ENCODE measurements around the gene C6orf141. TPM values are rescaled to one million over a fixed set of nuclear protein-coding genes. Genes with fewer than 3 reads are reported as not detected.

C6orf141 gene
- total RNA-seq, 2 experiments from 2014 or later: 0.86 to 1.0 TPM

- H3K4me1 Mint-ChIP-seq (ENCODE audit: low read depth): no peaks in the 10 kb centered on the region
- CTCF ChIA-PET: interaction anchor here (1.1 to 1.5 kb wide), 2 partner anchors 8 to 10 kb away, joined by 3 to 6 read pairs; no protein-coding TSS in a partner anchor
- POLR2A ChIA-PET: no interaction called here
- peaks cover 3% of the 10 kb centered on the region for H3K27me3 Mint-ChIP-seq
- no peak for DNase-seq
- H3K4me3 Mint-ChIP-seq: no peak overlapping the region
- H3K36me3 Mint-ChIP-seq: no peaks in the 10 kb centered on the region
- no peaks in the 10 kb centered on the region for H3K9me3 Mint-ChIP-seq
- intact Hi-C loops (cut with micrococcal nuclease): no loop called here
- H3K27ac Mint-ChIP-seq: no peak overlapping the region
Observed at GRCh38 chr6:49523901-49524300, 26.6 kb upstream of the C6orf141 start.

- ChIA-PET CTCF (interaction anchor here (1.5 kb wide), 1 partner anchor 9 kb away, joined by 3 read pairs; no protein-coding TSS in a partner anchor), POLR2A (no interaction called here)
- intact Hi-C loops (cut with micrococcal nuclease): no loop called here
Observed at GRCh38 chr6:49524541-49524940, 25.9 kb upstream of the C6orf141 start.

DNA sequence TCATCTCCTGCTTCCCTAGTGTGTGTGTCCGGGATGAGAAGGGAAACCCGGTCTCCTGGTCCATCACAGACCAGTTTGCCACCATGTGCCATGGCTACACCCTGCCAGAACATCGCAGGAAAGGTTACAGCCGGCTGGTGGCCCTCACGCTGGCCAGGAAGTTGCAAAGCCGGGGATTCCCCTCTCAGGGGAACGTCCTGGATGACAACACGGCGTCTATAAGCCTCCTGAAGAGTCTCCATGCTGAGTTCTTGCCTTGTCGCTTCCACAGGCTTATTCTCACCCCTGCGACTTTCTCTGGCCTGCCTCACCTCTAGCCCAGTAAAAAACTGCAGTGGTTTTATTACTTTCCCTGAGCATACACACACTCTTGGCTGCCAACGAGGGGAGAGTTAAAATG lies 23.9 kb upstream of the C6orf141 start:
- DNase-seq: no peak
- intact Hi-C loops (cut with micrococcal nuclease): no loop called here

More at GRCh38 chr6:49524541-49524940, 25.9 kb upstream of the C6orf141 start:
- Mint-ChIP-seq H3K27ac (no peak overlapping the region), H3K9me3 (no peaks in the 10 kb centered on the region), H3K4me1 (ENCODE audit: low read depth) (no peaks in the 10 kb centered on the region), H3K36me3 (no peaks in the 10 kb centered on the region), H3K27me3 (peaks cover 5% of the 10 kb centered on the region), H3K4me3 (no peak overlapping the region)
- no peak for DNase-seq

GRCh38 chr6:49527320-49527719 lies 23.1 kb upstream of the C6orf141 start:
- no peaks in the 10 kb centered on the region for H3K36me3 Mint-ChIP-seq
- POLR2A ChIA-PET: no interaction called here
- H3K4me1 Mint-ChIP-seq (ENCODE audit: low read depth): peaks cover 4% of the 10 kb centered on the region
- CTCF ChIA-PET: no interaction called here
- no peak overlapping the region for H3K4me3 Mint-ChIP-seq
- H3K27me3 Mint-ChIP-seq: peaks cover 6% of the 10 kb centered on the region
- H3K27ac Mint-ChIP-seq: no peak overlapping the region
- no peaks in the 10 kb centered on the region for H3K9me3 Mint-ChIP-seq
- intact Hi-C loops (cut with micrococcal nuclease): no loop called here
- no peak for DNase-seq

More for the DNA sequence above, 23.9 kb upstream of the C6orf141 start:
- ChIA-PET CTCF (no interaction called here), POLR2A (no interaction called here)
- Mint-ChIP-seq H3K9me3 (no peaks in the 10 kb centered on the region), H3K4me3 (no peak overlapping the region), H3K4me1 (ENCODE audit: low read depth) (no peaks in the 10 kb centered on the region), H3K27me3 (peaks cover 4% of the 10 kb centered on the region), H3K27ac (no peak overlapping the region), H3K36me3 (no peaks in the 10 kb centered on the region)

DNA sequence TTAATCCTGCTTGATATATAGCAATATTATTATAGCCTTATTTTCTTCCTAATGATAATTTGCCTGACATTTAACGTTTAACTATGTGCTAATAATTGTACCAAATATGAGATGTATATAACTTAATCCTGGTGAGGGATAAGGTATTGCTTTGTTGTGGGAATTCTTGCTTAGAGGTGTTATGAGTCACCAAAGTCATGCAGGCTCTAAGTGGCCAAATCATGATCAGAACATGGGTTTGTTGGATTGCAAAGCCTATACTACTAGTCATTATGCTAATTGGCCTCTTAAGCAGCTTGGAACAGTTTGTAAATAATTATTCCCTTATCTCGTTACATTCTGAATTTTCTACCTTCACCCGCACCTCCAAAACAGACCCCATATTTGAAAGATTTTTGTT lies 21.9 kb upstream of the C6orf141 start:
- intact Hi-C loops (cut with micrococcal nuclease): no loop called here
- Mint-ChIP-seq H3K9me3 (no peaks in the 10 kb centered on the region), H3K4me3 (no peak overlapping the region), H3K27me3 (peaks cover 6% of the 10 kb centered on the region), H3K27ac (no peak overlapping the region), H3K36me3 (no peaks in the 10 kb centered on the region), H3K4me1 (ENCODE audit: low read depth) (peaks cover 4% of the 10 kb centered on the region)
- no peak for DNase-seq
- ChIA-PET POLR2A (no interaction called here), CTCF (no interaction called here)

DNA sequence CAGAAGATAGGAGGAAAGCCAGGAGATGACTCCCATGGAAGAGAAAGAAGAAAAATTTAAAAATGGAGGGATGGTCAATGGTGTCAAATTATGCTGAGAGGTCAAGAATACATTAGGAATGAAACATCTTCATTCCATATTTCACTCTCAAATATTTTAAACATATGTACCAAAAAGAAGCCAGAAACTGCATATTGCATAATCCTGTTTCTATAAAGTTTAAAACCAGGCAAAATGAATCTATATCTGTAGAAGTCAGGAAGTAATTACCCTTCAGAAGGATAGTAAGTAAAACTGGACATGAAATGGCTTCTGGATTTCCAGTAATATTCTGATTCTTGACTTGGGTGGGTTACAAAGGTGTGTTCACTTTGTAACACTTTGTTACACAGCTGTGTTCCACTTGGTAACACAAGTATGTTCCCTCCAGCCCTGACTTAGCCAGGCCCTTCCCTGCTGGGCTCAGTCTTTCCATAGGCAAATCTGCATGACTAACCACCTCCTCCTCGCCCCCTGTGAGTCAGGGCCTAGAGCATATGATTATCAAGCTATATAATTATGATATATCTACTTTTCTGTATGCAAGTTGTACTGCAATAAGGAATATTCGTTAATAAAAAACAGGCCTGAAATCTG lies 20.2 kb upstream of the C6orf141 start:
- intact Hi-C loops (cut with micrococcal nuclease): no loop called here
- ChIA-PET CTCF (interaction anchor here (0.9 to 4.8 kb wide), 2 partner anchors 78 to 319 kb away, joined by 4 to 53 read pairs; no protein-coding TSS in a partner anchor), POLR2A (no interaction called here)
- no peak for DNase-seq
- peaks cover 4% of the 10 kb centered on the region for H3K4me1 Mint-ChIP-seq (ENCODE audit: low read depth)
- H3K27me3 Mint-ChIP-seq: peaks cover 6% of the 10 kb centered on the region
- no peaks in the 10 kb centered on the region for H3K36me3 Mint-ChIP-seq
- H3K4me3 Mint-ChIP-seq: no peak overlapping the region
- no peaks in the 10 kb centered on the region for H3K9me3 Mint-ChIP-seq
- no peak overlapping the region for H3K27ac Mint-ChIP-seq

GRCh38 chr6:49531774-49532569 lies 18.5 kb upstream of the C6orf141 start:
- DNase-seq: no peak
- no peak overlapping the region for H3K27ac Mint-ChIP-seq
- H3K4me1 Mint-ChIP-seq (ENCODE audit: low read depth): peaks cover 4% of the 10 kb centered on the region
- intact Hi-C loops (cut with micrococcal nuclease): loop anchor here (1.0 kb wide), 2 partner anchors 75 to 317 kb away; no protein-coding TSS in a partner anchor
- no peaks in the 10 kb centered on the region for H3K36me3 Mint-ChIP-seq
- ChIA-PET CTCF (interaction anchor here (0.6 to 4.8 kb wide), 21 partner anchors 8 to 1744 kb away, joined by 3 to 53 read pairs (median 3); partner anchors contain the start of gene C6orf141), POLR2A (no interaction called here)
- H3K27me3 Mint-ChIP-seq: peaks cover 6% of the 10 kb centered on the region
- no peak overlapping the region for H3K4me3 Mint-ChIP-seq
- no peaks in the 10 kb centered on the region for H3K9me3 Mint-ChIP-seq

DNA sequence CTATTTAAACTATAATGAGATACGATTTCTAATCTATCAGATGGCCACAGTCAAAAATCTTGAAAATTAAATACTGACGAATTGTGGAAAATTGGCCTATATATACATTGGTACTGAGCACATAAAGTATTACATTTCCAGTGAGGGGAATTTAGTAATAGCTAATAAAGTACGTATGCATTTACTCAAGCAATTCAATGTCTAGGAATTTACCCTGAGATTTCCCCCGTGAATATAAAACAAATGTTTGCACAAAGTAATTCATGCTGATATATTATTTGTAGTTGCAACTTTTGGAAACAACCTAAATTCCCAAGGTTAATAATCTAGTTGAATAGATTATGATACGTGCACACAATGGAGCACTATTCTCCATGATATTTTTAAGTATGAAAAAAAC lies 14.7 kb upstream of the C6orf141 start:
- Mint-ChIP-seq H3K4me3 (no peak overlapping the region), H3K9me3 (no peaks in the 10 kb centered on the region), H3K27ac (no peak overlapping the region), H3K4me1 (ENCODE audit: low read depth) (peaks cover 4% of the 10 kb centered on the region), H3K27me3 (peaks cover 1% of the 10 kb centered on the region), H3K36me3 (no peaks in the 10 kb centered on the region)
- ChIA-PET CTCF (interaction anchor here (1.1 kb wide), 1 partner anchor 70 kb away, joined by 5 read pairs; no protein-coding TSS in a partner anchor), POLR2A (no interaction called here)
- DNase-seq: no peak
- intact Hi-C loops (cut with micrococcal nuclease): no loop called here

- Mint-ChIP-seq H3K4me1 (ENCODE audit: low read depth) (no peaks in the 10 kb centered on the region), H3K4me3 (no peak overlapping the region), H3K36me3 (no peaks in the 10 kb centered on the region), H3K27ac (no peak overlapping the region), H3K9me3 (no peaks in the 10 kb centered on the region), H3K27me3 (peaks cover 3% of the 10 kb centered on the region)
- ChIA-PET CTCF (no interaction called here), POLR2A (no interaction called here)
- DNase-seq: no peak
- intact Hi-C loops (cut with micrococcal nuclease): no loop called here
Observed at GRCh38 chr6:49539102-49539501, 11.4 kb upstream of the C6orf141 start.

DNA sequence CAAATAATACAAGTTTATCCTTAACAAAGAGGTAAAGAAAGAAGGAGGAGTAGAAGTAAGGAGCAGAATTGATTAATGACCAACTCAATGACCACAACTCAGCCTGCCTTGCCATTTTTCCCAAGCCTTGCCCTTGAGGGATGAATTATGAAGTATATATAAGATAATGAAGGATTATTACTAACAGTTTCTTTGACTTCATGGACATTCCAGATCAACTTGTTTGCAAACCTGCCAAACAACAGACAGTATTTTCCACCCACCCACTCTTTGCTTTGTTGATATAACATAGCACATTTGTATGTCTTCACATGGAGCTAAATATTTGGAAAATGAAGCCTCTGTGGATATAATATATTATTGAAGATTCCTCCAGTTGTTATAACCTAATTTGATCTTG lies 9.9 kb upstream of the C6orf141 start:
- intact Hi-C loops (cut with micrococcal nuclease): no loop called here
- Mint-ChIP-seq H3K36me3 (no peaks in the 10 kb centered on the region), H3K9me3 (no peaks in the 10 kb centered on the region), H3K27me3 (peaks cover 3% of the 10 kb centered on the region), H3K27ac (no peak overlapping the region), H3K4me3 (no peak overlapping the region), H3K4me1 (ENCODE audit: low read depth) (no peaks in the 10 kb centered on the region)
- CTCF ChIA-PET: interaction anchor here (4.9 kb wide), 1 partner anchor 9 kb away, joined by 24 read pairs; no protein-coding TSS in a partner anchor
- POLR2A ChIA-PET: no interaction called here
- no peak for DNase-seq

DNA sequence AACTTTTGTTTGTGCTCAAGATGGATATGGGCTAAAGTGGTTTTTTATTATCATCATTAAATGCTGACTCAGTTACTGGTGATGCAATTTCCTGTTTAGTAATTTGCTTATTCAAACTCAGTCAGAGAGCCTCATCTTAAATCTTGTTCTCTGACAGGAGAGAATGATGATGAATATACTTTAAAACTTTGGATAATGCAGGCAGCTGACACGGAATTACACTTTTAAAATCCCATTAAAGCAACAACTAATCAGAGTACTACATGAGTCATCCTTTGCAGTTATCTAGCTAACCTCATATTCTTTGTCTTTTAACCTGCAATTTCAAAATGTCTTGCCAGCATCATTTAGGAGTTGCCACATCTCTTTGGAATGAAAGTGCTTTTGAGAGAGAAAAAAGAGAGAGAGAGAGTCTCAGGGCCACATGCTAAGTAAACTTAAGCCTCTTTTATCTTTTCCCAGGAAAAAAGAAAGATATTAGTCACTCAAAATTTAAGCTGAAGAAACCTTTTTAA lies 9.2 kb upstream of the C6orf141 start:
- no peak overlapping the region for H3K27ac Mint-ChIP-seq
- CTCF ChIA-PET: interaction anchor here (4.9 kb wide), 1 partner anchor 9 kb away, joined by 24 read pairs; no protein-coding TSS in a partner anchor
- no peak overlapping the region for H3K4me3 Mint-ChIP-seq
- no peaks in the 10 kb centered on the region for H3K9me3 Mint-ChIP-seq
- DNase-seq: no peak
- H3K36me3 Mint-ChIP-seq: no peaks in the 10 kb centered on the region
- peaks cover 3% of the 10 kb centered on the region for H3K27me3 Mint-ChIP-seq
- intact Hi-C loops (cut with micrococcal nuclease): no loop called here
- POLR2A ChIA-PET: no interaction called here
- H3K4me1 Mint-ChIP-seq (ENCODE audit: low read depth): no peaks in the 10 kb centered on the region

DNA sequence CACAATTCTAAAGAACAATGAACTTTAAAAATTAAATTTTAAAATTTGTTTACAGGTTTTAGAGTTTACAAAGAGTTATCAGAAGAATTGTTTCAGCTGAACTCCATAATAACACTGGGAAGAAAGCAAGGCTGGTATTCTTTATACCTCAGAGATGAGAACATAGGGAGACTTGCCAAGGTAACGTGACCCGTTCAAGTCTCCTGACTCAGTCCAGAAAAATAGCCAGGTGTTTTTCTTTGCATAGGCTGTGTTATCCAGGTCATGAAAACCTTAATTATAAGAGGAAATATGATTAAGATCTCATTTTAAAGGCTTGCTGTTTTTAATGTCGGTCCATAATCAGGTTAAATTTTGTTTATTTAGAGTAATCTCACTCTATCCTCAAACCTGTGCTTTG lies 8.5 kb upstream of the C6orf141 start:
- intact Hi-C loops (cut with micrococcal nuclease): no loop called here
- Mint-ChIP-seq H3K36me3 (no peaks in the 10 kb centered on the region), H3K27ac (no peak overlapping the region), H3K9me3 (no peaks in the 10 kb centered on the region), H3K4me1 (ENCODE audit: low read depth) (no peaks in the 10 kb centered on the region), H3K27me3 (peaks cover 8% of the 10 kb centered on the region), H3K4me3 (no peak overlapping the region)
- ChIA-PET POLR2A (no interaction called here), CTCF (interaction anchor here (4.9 kb wide), 1 partner anchor 10 kb away, joined by 24 read pairs; no protein-coding TSS in a partner anchor)
- no peak for DNase-seq

Data from activated CD4-positive, alpha-beta memory T cell treated with anti-CD3 and anti-CD28 coated beads for 36 hours (primary cell).